GM18951 (cell line): ENCODE data around the gene F8.
A peak's percentile ranks its signal among the peaks of the same experiment; 100 is the strongest.

ENCODE experiments used
- POLR2A ChIP-seq: IDR thresholded peaks from 4 replicates; pipeline ENCODE4 v1.6.1; 2011; ENCODE audit warnings: mild to moderate bottlenecking; ENCODE audit not compliant: insufficient read length, insufficient read depth; ENCODE audit errors: extremely low read depth
- in situ Hi-C: fragments of 300-500 bp; cut with MboI; formaldehyde crosslinking; loops from one replicate; pipeline ENCODE4 v1.12.0; 2022; ENCODE audit warnings: low sequenced_read_pairs, mixed read lengths, inconsistent platforms; ENCODE audit not compliant: unreplicated experiment

Gene F8

GRCh38 chrX:155052738-155053498 is 30.4 kb upstream of the F8 start:
- in situ Hi-C loops, result no loop called here
- no peak for TF ChIP-seq POLR2A

- TF ChIP-seq POLR2A, result no peak
- in situ Hi-C loops, result no loop called here
Measured at GRCh38 chrX:155048977-155049619, 26.6 kb upstream of the F8 start.

GRCh38 chrX:155046811-155047528 is 24.4 kb upstream of the F8 start:
- in situ Hi-C loops, result no loop called here
- no peak for TF ChIP-seq POLR2A

- TF ChIP-seq POLR2A, result no peak
- in situ Hi-C loops, result no loop called here
Measured at GRCh38 chrX:155046129-155046810, 23.7 kb upstream of the F8 start.

GRCh38 chrX:155035688-155036087 is 13.2 kb upstream of the F8 start:
- no peak for TF ChIP-seq POLR2A
- in situ Hi-C loops, result no loop called here

GRCh38 chrX:155031657-155032056 is 9.1 kb upstream of the F8 start:
- in situ Hi-C loops, result no loop called here
- TF ChIP-seq POLR2A, result no peak

GRCh38 chrX:155028877-155029291 is 6.4 kb upstream of the F8 start:
- in situ Hi-C loops, result no loop called here
- TF ChIP-seq POLR2A, result no peak

- in situ Hi-C loops, result no loop called here
- no peak for TF ChIP-seq POLR2A
Measured at GRCh38 chrX:155028129-155028528, 5.6 kb upstream of the F8 start.

- no peak for TF ChIP-seq POLR2A
- in situ Hi-C loops, result no loop called here
Measured at GRCh38 chrX:155027509-155028066, 5.1 kb upstream of the F8 start.

GRCh38 chrX:155026727-155027508 is 4.4 kb upstream of the F8 start, which contains the start of gene FUNDC2:
Gene FUNDC2, plus strand, starts transcription at chrX:155026844. Its CDS starts 95 bp downstream, at chrX:155026939.
- in situ Hi-C loops, result no loop called here
- TF ChIP-seq POLR2A, result peak; percentile 78

- no peak for TF ChIP-seq POLR2A
Measured at GRCh38 chrX:155026420-155026726, 3.9 kb upstream of the F8 start.

More at GRCh38 chrX:155026420-155026726, 3.9 kb upstream of the F8 start:
- in situ Hi-C loops, result no loop called here
